Measurements from ENCODE around the gene CCBE1.

GRCh38 chr18:59650266-59650820 is 46.9 kb downstream of the CCBE1 start:
- TF ChIP-seq, protein P1, sequence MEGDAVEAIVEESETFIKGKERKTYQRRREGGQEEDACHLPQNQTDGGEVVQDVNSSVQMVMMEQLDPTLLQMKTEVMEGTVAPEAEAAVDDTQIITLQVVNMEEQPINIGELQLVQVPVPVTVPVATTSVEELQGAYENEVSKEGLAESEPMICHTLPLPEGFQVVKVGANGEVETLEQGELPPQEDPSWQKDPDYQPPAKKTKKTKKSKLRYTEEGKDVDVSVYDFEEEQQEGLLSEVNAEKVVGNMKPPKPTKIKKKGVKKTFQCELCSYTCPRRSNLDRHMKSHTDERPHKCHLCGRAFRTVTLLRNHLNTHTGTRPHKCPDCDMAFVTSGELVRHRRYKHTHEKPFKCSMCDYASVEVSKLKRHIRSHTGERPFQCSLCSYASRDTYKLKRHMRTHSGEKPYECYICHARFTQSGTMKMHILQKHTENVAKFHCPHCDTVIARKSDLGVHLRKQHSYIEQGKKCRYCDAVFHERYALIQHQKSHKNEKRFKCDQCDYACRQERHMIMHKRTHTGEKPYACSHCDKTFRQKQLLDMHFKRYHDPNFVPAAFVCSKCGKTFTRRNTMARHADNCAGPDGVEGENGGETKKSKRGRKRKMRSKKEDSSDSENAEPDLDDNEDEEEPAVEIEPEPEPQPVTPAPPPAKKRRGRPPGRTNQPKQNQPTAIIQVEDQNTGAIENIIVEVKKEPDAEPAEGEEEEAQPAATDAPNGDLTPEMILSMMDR (IDR thresholded peaks at IDR 0.05; ENCODE audit: insufficient read depth, low read length, poor library complexity, severe bottlenecking), result no peak
- TF ChIP-seq EZH2phosphoT487 (conservative IDR thresholded peaks at IDR 0.05; ENCODE audit: low read length), result no peak

Data from SU-DHL-6 (cell line).